Nephron progenitor cell (in vitro differentiated cells): ENCODE measurements around the gene TMEM63B.

ENCODE experiments used
- DNase-seq: peaks from one replicate; pipeline ENCODE4 v3.0.0; 2021
- H3K27ac Mint-ChIP-seq: 2 replicates; pipeline ENCODE4 v1.8.0; 2021; ENCODE audit warnings: mild to moderate bottlenecking, moderate library complexity, mixed read lengths
- H3K27me3 Mint-ChIP-seq: 2 replicates; pipeline ENCODE4 v1.8.0; 2021; ENCODE audit warnings: mild to moderate bottlenecking, low read depth, mixed read lengths; ENCODE audit not compliant: poor library complexity
- H3K36me3 Mint-ChIP-seq: 2 replicates; pipeline ENCODE4 v1.8.0; 2021; ENCODE audit warnings: low read depth, mixed read lengths
- H3K4me1 Mint-ChIP-seq: 2 replicates; pipeline ENCODE4 v1.8.0; 2021; ENCODE audit warnings: mixed read lengths
- H3K4me3 Mint-ChIP-seq: 2 replicates; pipeline ENCODE4 v1.8.0; 2021; ENCODE audit warnings: mild to moderate bottlenecking, moderate library complexity, mixed read lengths
- H3K9me3 Mint-ChIP-seq: 2 replicates; pipeline ENCODE4 v1.8.0; 2021; ENCODE audit warnings: mild to moderate bottlenecking, moderate library complexity, mixed read lengths
- TF ChIP-seq, protein P1 (sequence below): fragments of 200-600 bp; sonication (generic); IDR thresholded peaks from 2 replicates; pipeline ENCODE4 v1.5.0; 2021; ENCODE audit warnings: antibody characterized with exemption

The TMEM63B gene

DNA sequence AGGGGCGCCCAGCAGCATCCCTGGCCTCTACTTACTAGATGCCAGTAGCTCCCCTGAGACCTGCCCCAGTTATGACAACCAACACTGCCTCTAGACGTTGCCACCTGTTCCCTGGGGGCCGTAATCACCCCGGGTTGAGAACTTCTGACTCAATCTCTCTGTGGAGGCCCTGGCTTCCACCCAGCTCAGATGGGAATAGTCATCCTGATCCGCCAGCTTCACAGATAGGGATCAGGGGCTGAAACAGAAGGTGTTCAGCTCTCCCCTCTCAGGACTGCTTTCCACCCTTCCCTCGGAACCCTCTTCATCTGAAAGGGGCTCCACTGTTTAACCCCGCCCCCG lies 34.6 kb downstream of the TMEM63B start:
- no peak overlapping the region for H3K27ac Mint-ChIP-seq
- TF ChIP-seq, protein P1, sequence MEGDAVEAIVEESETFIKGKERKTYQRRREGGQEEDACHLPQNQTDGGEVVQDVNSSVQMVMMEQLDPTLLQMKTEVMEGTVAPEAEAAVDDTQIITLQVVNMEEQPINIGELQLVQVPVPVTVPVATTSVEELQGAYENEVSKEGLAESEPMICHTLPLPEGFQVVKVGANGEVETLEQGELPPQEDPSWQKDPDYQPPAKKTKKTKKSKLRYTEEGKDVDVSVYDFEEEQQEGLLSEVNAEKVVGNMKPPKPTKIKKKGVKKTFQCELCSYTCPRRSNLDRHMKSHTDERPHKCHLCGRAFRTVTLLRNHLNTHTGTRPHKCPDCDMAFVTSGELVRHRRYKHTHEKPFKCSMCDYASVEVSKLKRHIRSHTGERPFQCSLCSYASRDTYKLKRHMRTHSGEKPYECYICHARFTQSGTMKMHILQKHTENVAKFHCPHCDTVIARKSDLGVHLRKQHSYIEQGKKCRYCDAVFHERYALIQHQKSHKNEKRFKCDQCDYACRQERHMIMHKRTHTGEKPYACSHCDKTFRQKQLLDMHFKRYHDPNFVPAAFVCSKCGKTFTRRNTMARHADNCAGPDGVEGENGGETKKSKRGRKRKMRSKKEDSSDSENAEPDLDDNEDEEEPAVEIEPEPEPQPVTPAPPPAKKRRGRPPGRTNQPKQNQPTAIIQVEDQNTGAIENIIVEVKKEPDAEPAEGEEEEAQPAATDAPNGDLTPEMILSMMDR = no peak
- H3K36me3 Mint-ChIP-seq = no peaks in the 10 kb centered on the region
- no peaks in the 10 kb centered on the region for H3K9me3 Mint-ChIP-seq
- no peak overlapping the region for H3K4me3 Mint-ChIP-seq
- peaks cover 25% of the 10 kb centered on the region for H3K4me1 Mint-ChIP-seq
- peaks cover 27% of the 10 kb centered on the region for H3K27me3 Mint-ChIP-seq
- DNase-seq = no peak

DNA sequence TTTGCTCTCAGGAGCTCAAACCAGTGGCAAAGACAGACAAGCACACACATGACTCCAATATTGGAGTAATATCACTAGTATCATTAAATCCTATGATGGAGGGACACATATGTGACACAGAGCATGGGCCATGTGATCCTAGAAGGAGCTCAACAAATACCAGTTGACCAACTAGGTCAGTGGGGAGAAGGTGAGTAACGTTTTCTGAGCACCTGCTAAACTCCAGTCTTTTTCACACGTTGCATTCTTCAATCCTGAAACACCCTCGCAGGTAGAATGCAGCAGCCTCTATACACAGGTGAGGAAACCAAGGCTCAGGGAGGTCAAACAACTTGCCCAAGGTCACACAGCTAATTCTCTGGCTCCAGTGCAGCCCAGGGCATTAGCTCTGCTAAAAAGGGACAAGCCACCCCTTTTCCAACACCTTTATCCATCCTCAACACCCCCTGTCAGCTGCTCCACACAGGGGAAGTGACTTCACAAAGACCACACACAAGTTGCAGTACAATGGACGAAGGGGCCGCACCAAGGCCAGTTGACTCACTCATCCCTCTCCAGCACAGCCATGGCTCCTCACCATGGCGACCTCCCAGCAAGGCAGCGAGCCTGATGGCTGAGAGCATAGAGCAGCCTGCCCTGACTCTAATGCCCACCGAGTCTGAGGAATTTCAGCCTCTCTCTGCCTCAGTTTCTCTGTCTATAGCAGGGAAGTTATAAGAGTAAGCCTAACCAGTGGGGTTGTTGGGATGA lies 35.7 kb downstream of the TMEM63B start:
- H3K27ac Mint-ChIP-seq = no peak overlapping the region

DNA sequence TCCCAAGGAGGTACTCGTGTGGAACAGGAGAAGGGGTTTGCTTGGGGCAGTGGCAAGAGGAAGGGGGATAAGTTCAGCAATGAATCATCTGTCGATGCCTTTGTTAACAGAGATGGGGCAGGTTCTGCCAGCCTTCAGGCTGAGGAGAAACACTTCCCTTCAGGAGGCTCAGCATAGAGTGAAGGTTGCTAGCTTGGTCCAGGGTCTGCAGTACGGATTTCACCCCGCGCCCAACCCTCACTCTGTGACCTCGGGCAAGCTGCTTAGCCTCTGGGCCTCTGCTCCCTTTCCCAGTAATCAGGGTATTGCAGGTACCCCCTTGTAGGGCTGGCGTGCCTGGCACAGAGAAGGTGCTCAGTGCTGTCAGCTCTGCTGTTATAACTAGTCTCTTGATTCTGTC lies 38.8 kb downstream of the TMEM63B start:
- DNase-seq = no peak
- no peaks in the 10 kb centered on the region for H3K36me3 Mint-ChIP-seq
- peaks cover 38% of the 10 kb centered on the region for H3K27me3 Mint-ChIP-seq
- H3K4me3 Mint-ChIP-seq = peak overlapping the region; percentile 7
- no peaks in the 10 kb centered on the region for H3K9me3 Mint-ChIP-seq
- peak overlapping the region; percentile 75 for H3K27ac Mint-ChIP-seq
- TF ChIP-seq, protein P1 = no peak
- peaks cover 25% of the 10 kb centered on the region for H3K4me1 Mint-ChIP-seq

More for the DNA sequence above, 35.7 kb downstream of the TMEM63B start:
- no peak for DNase-seq
- H3K4me1 Mint-ChIP-seq = peaks cover 25% of the 10 kb centered on the region
- H3K36me3 Mint-ChIP-seq = no peaks in the 10 kb centered on the region
- H3K9me3 Mint-ChIP-seq = no peaks in the 10 kb centered on the region
- H3K27me3 Mint-ChIP-seq = peaks cover 27% of the 10 kb centered on the region
- no peak overlapping the region for H3K4me3 Mint-ChIP-seq
- TF ChIP-seq, protein P1 = no peak

DNA sequence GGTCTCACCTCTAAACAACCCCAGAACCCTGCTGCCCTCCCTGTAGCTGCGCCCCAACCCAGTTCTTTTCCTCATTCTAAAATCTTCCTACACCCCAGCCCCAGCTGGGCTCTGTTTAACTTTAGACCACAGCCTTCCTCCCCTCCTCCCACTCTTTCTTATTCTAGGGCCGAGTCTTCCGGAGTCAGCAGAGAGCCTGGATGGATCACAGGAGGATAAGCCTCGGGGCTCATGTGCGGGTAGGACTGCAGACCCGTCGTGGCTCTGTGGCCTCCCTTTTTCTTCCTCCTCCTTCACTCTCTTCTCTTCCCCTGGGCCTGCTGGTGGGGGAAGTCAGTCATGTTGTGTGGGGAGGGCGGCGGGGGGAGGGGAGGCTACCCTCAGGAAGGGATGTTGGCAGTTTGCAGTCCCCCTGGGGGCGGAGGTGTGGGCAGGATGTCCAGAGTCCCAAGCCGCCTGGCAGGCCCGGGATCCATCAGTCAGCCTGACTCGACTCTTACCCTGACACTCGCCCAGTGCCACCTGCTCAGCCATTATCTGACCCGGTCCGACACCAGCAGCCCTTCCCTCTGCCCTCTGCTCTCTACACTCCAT lies 39.3 kb downstream of the TMEM63B start:
- no peaks in the 10 kb centered on the region for H3K9me3 Mint-ChIP-seq
- H3K27ac Mint-ChIP-seq = peak overlapping the region; percentile 75
- H3K4me3 Mint-ChIP-seq = peak overlapping the region; percentile 21
- DNase-seq = no peak
- peaks cover 25% of the 10 kb centered on the region for H3K4me1 Mint-ChIP-seq
- TF ChIP-seq, protein P1 = no peak
- no peaks in the 10 kb centered on the region for H3K36me3 Mint-ChIP-seq
- H3K27me3 Mint-ChIP-seq = peaks cover 40% of the 10 kb centered on the region

DNA sequence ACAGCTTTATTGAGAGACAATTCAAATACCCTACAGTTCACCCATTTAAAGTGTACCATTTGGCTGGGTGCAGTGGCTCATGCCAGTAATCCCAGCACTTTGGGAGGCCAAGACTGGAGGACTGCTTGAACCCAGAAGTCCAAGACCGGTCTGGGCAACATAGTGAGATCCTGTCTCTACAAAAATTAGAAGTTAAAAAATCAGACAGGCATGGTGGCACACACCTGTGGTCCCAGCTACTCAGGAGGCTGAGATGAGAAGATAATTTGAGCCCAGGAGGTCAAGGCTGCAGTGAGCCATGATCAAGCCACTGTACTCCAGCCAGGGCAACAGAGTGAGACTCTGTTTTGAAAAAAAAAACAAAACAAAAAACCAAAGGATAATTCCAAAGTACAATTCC lies 40.2 kb downstream of the TMEM63B start:
- DNase-seq = no peak
- H3K9me3 Mint-ChIP-seq = no peaks in the 10 kb centered on the region

More for the DNA sequence above, 40.2 kb downstream of the TMEM63B start:
- TF ChIP-seq, protein P1 = no peak
- Mint-ChIP-seq H3K36me3 (no peaks in the 10 kb centered on the region), H3K27me3 (peaks cover 38% of the 10 kb centered on the region), H3K4me3 (no peak overlapping the region), H3K4me1 (peaks cover 30% of the 10 kb centered on the region), H3K27ac (no peak overlapping the region)
